NCI-H510A (cell line): ENCODE data around the gene UGT2B15.
"Not testable (repeated sequence)": the region's sequence is repeated elsewhere in the genome, so short reads cannot be mapped to it uniquely, and the experiment has no call there.

ENCODE experiments used
- DNase-seq: peaks from one replicate; lab custom pipeline; 2025; lab: John Stamatoyannopoulos, UW

The UGT2B15 gene

DNA sequence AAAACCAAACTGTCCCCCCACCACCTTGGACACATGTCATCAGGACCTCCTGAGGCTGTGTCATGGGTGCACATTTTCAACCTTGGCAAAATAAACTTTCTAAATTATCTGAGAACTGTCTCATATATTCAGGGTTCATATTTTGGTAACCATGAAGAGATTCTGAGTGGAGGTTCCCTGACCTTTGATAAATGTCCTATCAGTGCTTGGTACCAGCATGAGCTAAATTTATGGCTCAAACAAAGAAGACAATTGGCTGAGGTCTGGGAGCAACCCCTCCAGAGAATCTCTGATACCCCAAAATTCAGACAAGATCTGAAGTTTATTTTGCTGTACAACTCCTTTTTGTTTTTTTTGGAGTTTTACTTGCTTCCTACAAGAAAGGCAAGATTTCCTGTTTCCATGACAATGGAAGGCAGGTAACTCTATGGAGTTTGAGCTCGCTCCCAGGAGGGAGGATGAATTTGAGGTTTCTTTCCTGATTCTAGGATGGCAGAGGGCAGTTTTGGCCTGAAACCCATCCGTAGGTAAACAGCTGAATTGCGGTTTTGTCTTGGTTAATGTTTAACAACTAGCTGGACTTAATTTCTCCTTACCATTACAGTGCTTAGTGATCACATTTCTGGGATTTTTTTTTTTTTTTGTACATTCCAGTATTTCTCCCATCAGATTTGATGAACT, 14.5 kb downstream of the UGT2B15 start:
- no peak for DNase-seq

DNA sequence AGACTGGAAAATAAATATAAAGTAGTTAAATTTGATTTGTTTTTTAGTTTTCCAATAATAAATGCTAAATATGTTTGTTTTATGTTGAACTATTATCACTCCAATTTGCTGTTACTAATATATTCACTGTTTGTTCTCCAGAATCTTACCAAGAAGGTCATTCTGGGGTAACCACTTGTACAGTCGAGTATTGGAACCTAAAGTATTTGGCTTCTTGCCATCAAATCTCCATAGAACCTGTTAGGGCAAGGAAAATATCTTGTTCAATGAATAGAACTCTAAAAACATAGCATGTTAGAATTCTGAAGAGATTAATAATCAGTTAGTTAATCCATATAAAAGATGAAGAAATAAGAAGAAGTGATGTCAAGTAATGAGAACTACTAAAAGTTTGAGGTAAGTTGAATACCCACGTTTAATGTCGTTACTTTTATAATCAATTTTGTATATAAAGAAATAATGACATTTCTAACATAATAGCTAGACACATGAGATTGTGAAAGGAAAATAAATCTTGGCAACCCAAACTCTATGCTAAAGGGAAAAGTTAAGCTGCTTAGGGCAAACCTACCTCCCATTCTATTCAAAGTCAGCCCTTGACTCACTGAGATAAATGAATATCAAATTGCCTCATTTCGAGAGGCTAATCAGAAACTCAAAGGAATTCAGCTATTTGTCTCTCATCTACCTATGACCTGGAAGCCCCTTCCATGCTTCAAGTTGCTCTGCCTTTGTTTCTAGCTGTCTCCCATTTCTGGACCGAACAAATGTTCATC, 15.3 kb downstream of the UGT2B15 start:
- DNase-seq = no peak

DNA sequence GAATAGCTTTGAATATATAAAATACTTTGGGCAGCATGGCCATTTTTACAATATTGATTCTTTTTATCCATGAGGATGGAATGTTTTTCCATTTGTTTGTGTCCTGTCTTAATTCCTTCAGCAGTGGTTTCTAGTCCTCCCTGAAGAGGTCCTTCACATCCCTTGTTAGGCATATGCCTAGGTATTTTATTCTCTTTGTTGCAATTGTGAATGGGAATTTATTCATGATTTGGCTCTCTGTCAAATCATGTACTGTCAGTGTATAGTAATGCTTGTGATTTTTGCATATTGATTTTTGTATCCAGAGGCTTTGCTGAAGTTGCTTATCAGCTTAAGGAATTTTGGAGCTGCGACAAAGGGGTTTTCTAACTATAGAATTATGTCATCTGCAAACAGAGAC, 18.5 kb downstream of the UGT2B15 start:
- no peak for DNase-seq

DNA sequence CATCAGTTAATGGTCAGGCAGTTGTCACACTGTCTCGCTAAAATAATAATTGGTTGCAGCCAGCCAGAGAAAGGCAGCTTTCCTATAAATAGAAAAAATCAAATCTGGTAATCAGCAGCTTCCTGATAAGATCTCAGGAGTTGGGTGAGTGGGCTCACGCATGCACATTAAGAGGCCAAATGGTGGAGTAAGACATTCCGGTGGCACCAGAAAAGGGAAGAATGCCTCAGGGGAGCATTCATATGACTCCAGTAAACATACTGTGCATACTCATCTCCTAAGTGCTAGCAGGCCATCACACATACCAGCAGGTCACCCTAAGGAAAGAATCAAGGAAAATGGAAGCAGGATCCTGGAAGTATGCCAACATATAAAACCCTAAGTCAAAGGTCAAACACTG, 40.1 kb downstream of the UGT2B15 start:
- DNase-seq = no peak

DNA sequence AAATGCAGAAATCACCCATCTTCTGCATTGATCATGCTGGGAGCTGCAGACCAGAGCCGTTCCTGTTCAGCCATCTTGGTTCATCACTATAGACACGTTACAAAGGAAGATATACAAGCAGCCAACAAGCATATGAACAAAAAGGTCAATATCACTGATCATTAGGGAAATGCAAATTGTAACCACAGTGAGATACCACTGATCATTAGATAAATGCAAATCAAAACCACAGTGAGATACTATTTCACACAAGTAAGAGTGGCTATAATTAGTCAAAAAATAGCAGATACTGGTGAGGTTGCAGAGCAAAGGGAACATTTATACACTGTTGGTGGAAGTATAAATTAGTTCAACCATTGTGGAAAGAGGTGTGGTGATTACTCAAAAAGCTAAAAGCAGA, 47.7 kb downstream of the UGT2B15 start:
- DNase-seq = not testable (repeated sequence)

DNA sequence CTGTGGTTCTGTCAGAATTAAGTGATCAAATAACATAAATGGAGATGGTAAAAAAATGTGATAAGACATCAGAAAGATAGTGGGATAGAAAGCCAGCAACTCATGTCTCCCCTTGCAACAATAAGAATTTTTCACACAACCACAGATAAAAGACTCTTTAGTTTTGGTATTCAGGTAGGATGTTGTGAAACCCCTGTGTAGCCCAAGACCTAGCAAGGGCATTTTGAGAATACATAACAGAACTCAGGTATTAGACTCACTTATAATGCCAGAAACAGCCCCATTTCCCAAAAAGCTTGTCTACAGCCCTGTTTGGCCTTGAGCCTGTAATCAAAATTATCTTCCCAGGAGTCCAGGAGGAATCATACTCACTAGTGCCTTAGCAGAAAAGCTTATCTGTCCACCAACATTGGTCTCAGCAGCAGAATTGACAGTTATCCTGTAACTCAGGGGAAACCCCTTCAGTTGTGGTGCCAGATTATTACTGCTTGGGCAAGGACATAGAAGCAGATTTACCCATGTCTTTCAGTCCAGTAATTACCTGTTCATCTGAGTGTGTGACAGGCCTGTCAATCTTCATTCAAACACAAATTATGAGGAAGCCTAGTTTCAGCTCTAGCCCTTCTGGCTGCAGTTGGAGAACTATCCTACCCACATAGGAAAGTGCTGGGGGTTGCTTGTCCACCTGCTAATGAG, 53.3 kb downstream of the UGT2B15 start:
- DNase-seq = no peak

DNA sequence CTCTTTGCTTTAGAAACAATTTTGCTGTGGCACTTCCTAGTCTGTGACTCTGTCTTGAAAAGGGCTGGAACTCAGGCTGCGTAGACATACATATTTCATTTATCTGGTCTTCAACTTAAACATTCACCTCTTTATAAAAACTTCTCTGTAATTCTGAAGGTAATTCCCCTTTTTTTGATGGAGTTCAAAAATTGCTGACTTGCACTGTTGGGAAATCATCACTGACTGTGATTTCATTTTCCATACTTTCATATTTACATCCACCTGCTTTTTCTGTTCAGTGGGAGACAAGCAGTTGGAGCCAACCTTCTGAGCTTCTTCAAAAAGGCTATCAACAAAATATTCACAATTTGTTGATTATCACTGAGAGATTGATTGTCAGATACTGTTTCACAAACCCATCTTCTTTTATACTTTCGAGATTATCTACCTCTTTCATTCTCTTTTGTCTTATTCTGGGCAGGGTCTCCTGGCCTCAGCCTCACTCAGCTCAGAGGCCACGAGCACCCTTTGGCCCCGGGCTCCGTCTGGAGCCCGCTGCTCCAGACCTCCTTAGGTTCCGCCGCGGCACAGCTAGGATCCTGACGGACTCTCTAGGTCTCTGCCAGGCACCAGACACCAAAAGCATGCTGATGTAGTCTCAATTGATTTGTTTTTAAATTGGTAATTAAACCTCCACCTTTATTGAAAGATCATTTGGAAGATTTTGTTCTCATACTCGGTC, 54.6 kb downstream of the UGT2B15 start:
- no peak for DNase-seq

DNA sequence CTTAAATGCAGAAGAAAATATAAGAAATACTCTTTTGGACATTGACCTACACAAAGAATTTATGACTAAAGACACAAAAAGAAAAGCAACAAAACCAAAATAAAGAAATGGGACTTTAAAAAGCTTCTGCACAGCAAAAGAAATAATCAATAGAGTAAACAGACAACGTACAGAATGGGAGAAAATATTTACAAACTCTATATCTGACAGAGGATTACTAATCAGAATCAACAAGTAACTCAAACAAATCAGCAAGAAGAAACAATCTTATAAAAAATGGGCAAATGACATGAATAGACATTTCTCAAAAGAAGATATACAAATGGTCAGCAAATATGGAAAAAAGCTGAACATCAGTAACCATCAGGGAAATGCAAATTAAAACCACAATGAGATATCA, 56.7 kb downstream of the UGT2B15 start:
- no peak for DNase-seq

DNA sequence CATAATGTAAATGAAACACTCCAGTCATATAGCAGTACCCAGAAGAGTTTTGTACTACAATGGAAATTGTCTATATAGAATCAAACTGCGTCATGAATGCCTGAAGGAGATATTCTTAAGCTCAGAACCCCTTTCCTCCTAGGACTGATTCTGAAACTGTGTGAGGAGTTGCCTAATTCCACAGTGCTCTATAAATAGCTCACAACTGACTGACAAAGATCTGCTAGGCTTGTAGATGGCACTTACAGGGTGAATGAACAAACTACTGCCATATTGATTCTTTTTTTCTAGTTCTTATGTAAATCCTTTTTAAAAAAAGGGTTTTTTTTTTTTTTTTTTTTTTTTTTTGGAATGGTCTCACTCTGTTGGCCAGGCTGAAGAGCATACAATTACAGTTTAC, 64.2 kb downstream of the UGT2B15 start:
- DNase-seq = no peak

DNA sequence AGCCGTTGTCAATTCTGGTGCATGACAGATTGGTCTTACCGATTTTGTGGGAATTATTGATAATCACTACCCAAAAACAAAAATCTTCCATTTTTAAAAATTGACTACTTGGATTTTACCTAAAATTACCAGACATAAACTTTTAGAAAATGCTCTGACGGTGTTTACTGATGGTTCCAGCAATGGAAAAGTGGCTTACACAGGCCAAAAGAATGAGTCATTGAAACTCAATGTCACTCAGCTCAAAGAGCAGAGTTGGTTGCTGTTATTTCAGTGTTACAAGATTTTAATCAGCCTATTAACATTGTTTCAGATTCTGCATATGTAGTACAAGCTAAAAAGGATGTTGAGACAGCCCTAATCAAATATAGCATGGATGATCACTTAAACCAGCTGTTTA, 71.3 kb downstream of the UGT2B15 start:
- no peak for DNase-seq

DNA sequence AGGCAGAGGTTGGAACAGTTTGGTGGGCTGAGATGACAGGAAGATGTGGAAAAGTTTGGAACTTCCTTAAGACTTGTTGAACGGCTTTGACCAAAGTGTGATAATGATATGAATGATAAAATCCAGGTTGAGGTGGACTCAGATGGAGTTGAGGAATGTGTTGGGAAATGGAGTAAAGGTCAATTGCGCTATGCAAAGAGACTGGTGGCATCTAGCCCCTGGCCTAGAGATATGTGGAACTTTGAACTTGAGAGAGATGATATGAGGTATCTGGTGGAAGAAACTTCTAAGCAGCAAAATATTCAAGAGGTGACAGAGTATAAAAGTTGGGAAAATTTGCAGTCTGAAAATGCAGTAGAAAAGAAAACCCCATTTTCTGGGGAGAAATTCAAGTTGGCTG, 73.0 kb downstream of the UGT2B15 start:
- no peak for DNase-seq
